ENCODE measurements around the gene ZEB1.

GRCh38 chr10:31321396-31321941 is 2.5 kb downstream of the ZEB1 start:
- no peak for TF ChIP-seq CTCF (IDR thresholded peaks at IDR 0.05; ENCODE audit: insufficient read depth, low read length, poor library complexity, severe bottlenecking)
- no peak for TF ChIP-seq EZH2phosphoT487 (conservative IDR thresholded peaks at IDR 0.05; ENCODE audit: low read length)
